K562 (cell line): ENCODE data around the gene FAM193A. TPM values are rescaled to one million over a fixed set of nuclear protein-coding genes. Genes with fewer than 3 reads are reported as not detected.

Experiments used
- ATAC-seq: fragments of 200-7000 bp; cut with Tn5 transposase; 3 replicates; pipeline ENCODE4 v1.9.1; 2020; ENCODE audit warnings: moderate library complexity
- BruUV-seq: library from RNA; stranded (reverse); fragments of 400-500 nt; replicated peaks from 2 replicates; lab custom pipeline; 2021; lab: Mats Ljungman, UMichigan
- CTCF ChIA-PET: fragments of 300-600 bp; formaldehyde crosslinking; extraction: SDS; loops from one replicate; lab custom pipeline; 2021; ENCODE audit warnings: low intra/inter-chr PET ratio; lab: Yijun Ruan, JAX
- POLR2A ChIA-PET: fragments of 300-600, 350-650 bp; sonication (Branson Sonifier 250); formaldehyde crosslinking; extraction: SDS; loops from one replicate; lab custom pipeline; 2021; ENCODE audit warnings: antibody characterized with exemption, inconsistent platforms; lab: Yijun Ruan, JAX
- DNase-seq, 4 experiments: peaks; one replicate each; pipeline versions ENCODE4 v3.0.0 to v3.0.0-alpha.2; 2011 to 2018; ENCODE audit warnings: low spot score in 3 of 4, mixed read lengths in 3 of 4; ENCODE audit errors: extremely low read depth in 1 of 4
- FAIRE-seq: peaks from 2 replicates; lab custom pipeline; 2011; peaks lifted over from hg19 to GRCh38; lab: Jason Lieb, UNC
- H2AFZ ChIP-seq: 2 replicates; pipeline ENCODE4 v1.6.0; 2011; ENCODE audit warnings: low read depth, low read length, control low read depth, inconsistent platforms
- H3K27ac ChIP-seq: fragments of 200-600 bp; 3 replicates; pipeline ENCODE4 v1.8.0; 2011; ENCODE audit warnings: low read depth, mild to moderate bottlenecking, control low read depth, inconsistent platforms, low read length, moderate library complexity, mixed read lengths; ENCODE audit errors: extremely low read depth
- H3K27me3 ChIP-seq, 2 experiments: fragments of 300-600 bp in 1 of 2; 2 replicates in 1 of 2; 3 replicates in 1 of 2; pipeline versions ENCODE4 v1.6.0 to v1.8.0; 2011; ENCODE audit warnings: inconsistent platforms in 2 of 2, low read length in 2 of 2, mild to moderate bottlenecking in 1 of 2, mixed read lengths in 1 of 2, moderate library complexity in 1 of 2; ENCODE audit not compliant: control insufficient read depth in 2 of 2, insufficient read depth in 2 of 2
- H3K36me3 ChIP-seq: fragments of 300-600 bp; 3 replicates; pipeline ENCODE4 v1.8.0; 2011; ENCODE audit warnings: mild to moderate bottlenecking, low read length, inconsistent platforms; ENCODE audit not compliant: control insufficient read depth, insufficient read depth
- H3K4me1 ChIP-seq, 2 experiments: fragments of 200-600 bp in 1 of 2; replicated peaks in 1 of 2; 2 replicates in 1 of 2; 3 replicates in 1 of 2; pipeline versions ENCODE4 v1.5.1 to v1.8.0; 2011; ENCODE audit warnings: inconsistent platforms in 2 of 2, low read length in 2 of 2, mild to moderate bottlenecking in 1 of 2, mixed read lengths in 1 of 2, moderate library complexity in 1 of 2; ENCODE audit not compliant: control insufficient read depth in 2 of 2, insufficient read depth in 2 of 2
- H3K4me2 ChIP-seq: 2 replicates; pipeline ENCODE4 v1.6.1; 2011; ENCODE audit warnings: low read length, control low read depth, inconsistent platforms, mixed read lengths; ENCODE audit not compliant: insufficient read depth
- H3K4me3 ChIP-seq: fragments of 200-600 bp; sonication (generic), shearing (Covaris generic); 2 replicates; pipeline ENCODE4 v1.5.1; 2016; ENCODE audit warnings: control low read depth, inconsistent platforms
- H3K79me2 ChIP-seq: fragments of 200-600 bp; 3 replicates; pipeline ENCODE4 v1.8.0; 2011; ENCODE audit warnings: low read length, inconsistent platforms; ENCODE audit not compliant: control insufficient read depth, insufficient read depth
- H3K9ac ChIP-seq, 2 experiments: 2 replicates each; pipeline versions ENCODE4 v1.6.0 to v1.6.1; 2011; ENCODE audit warnings: low read depth in 2 of 2, low read length in 2 of 2, control low read depth in 1 of 2, inconsistent platforms in 1 of 2, mild to moderate bottlenecking in 1 of 2, mixed read lengths in 1 of 2; ENCODE audit not compliant: insufficient read depth in 1 of 2
- H3K9me1 ChIP-seq: one replicate; pipeline ENCODE4 v1.6.0; 2011; ENCODE audit warnings: inconsistent platforms, mild to moderate bottlenecking, low read length, moderate library complexity; ENCODE audit not compliant: control insufficient read depth, insufficient read depth
- H3K9me3 ChIP-seq: replicated peaks from 2 replicates; pipeline ENCODE4 v1.5.1; 2011; ENCODE audit warnings: low read depth, low read length, inconsistent platforms; ENCODE audit not compliant: control insufficient read depth, insufficient read depth
- H4K20me1 ChIP-seq: replicated peaks from 2 replicates; pipeline ENCODE4 v1.6.1; 2011; ENCODE audit warnings: low read length, inconsistent platforms, mixed read lengths; ENCODE audit not compliant: control insufficient read depth, insufficient read depth
- CTCF ChIP-seq, 3 experiments: IDR thresholded peaks in 2 of 3; conservative IDR thresholded peaks in 1 of 3; 2 replicates each; pipeline ENCODE4 v1.5.1; 2011 to 2012; ENCODE audit warnings: low read length in 3 of 3, mild to moderate bottlenecking in 3 of 3, control low read depth in 2 of 3, improper control_type of control experiment in 1 of 3, inconsistent platforms in 1 of 3, low read depth in 1 of 3, mixed read lengths in 1 of 3, moderate library complexity in 1 of 3; ENCODE audit not compliant: insufficient read depth in 2 of 3
- RBM34 ChIP-seq: fragments of 200-400 bp; formaldehyde crosslinking; IDR thresholded peaks from 2 replicates; pipeline ENCODE4 v1.6.1; 2018; ENCODE audit warnings: low read length, borderline replicate concordance; ENCODE audit not compliant: insufficient read depth
- SPI1 ChIP-seq: IDR thresholded peaks from 2 replicates; pipeline ENCODE4 v1.6.1; 2011; ENCODE audit warnings: low read depth, low read length, control low read depth, borderline replicate concordance
- ZBTB12 ChIP-seq: fragments of 250-450 bp; sonication (Bioruptor Pico); IDR thresholded peaks from 2 replicates; pipeline ENCODE4 v1.4.0; 2020
- WGBS: fragments of 100-300 bp; shearing (Covaris generic); methylation state at CpG from one replicate; pipeline ENCODE4 v1.1.6; 2016; ENCODE audit warnings: low coverage, mixed read lengths; ENCODE audit not compliant: insufficient coverage; ENCODE audit errors: missing lambda C conversion rate; 5-methylcytosine and 5-hydroxymethylcytosine counted together
- in situ Hi-C: fragments of 300-500 bp; cut with MboI; formaldehyde crosslinking; loops from 4 replicates; pipeline ENCODE4 v1.15.0; 2018; ENCODE audit warnings: inconsistent platforms, mixed read lengths
- intact Hi-C: fragments of 100-400 bp; cut with micrococcal nuclease; formaldehyde crosslinking; loops from 2 replicates; pipeline ENCODE4 v1.14.2; 2022
- polyA plus RNA-seq, 8 experiments: library from polyadenylated mRNA; depleted of rRNA in 4 of 8; stranded (reverse) in 5 of 8; unstranded in 3 of 8; fragments of >200 nt; fragmentation: Nextera tagmentation in 2 of 8; fragmentation: Illumina TruSeq in 1 of 8; extraction: Ambion mirVana in 2 of 8; extraction: Trizol in 1 of 8; gene quantifications; 2 replicates each; pipeline versions ENCODE4 v1.2.1 to v1.2.3, GENCODE V29; 2011 to 2014; ENCODE audit warnings: inconsistent platforms in 1 of 8, missing spikeins in 1 of 8
- total RNA-seq, 7 experiments: library from RNA; depleted of rRNA in 6 of 7; stranded (reverse); fragments of >200 nt in 6 of 7; fragmentation: Illumina TruSeq in 2 of 7; extraction: Trizol in 2 of 7; gene quantifications; 2 replicates each; pipeline versions ENCODE4 v1.2.1 to v1.2.3, GENCODE V29; 2011 to 2021; ENCODE audit warnings: low replicate concordance in 1 of 7

The FAM193A gene
- total and polyA plus RNA-seq, 9 of the 15 experiments (the other 6 are each of a cell fraction or from before 2014, with no cell fraction given): 0.46 to 24.6 (median 9.6) TPM

- H3K4me2 ChIP-seq: no peak overlapping the region
- no peaks in the 10 kb centered on the region for H4K20me1 ChIP-seq
- in situ Hi-C loops (no loop called here), intact Hi-C loops (no loop called here)
- H3K4me3 ChIP-seq: no peak overlapping the region
- ChIA-PET POLR2A (no interaction called here), CTCF (no interaction called here)
- DNase-seq (no peak), ATAC-seq (no peak), FAIRE-seq (no peak)
- H2AFZ ChIP-seq: no peak overlapping the region
- no peaks in the 10 kb centered on the region for H3K9me1 ChIP-seq
- 89% methylated on average over 7 of the region's 7 CpGs for WGBS
- H3K9me3 ChIP-seq: no peaks in the 10 kb centered on the region
- peaks cover 72% of the 10 kb centered on the region; the same call in 2 of the 3 replicates for H3K36me3 ChIP-seq
- no TSS peak for BruUV-seq
- H3K9ac ChIP-seq: no peak overlapping the region
- H3K79me2 ChIP-seq: no peaks in the 10 kb centered on the region
- H3K4me1 ChIP-seq: no peaks in the 10 kb centered on the region
- H3K27ac ChIP-seq: no peak overlapping the region
- TF ChIP-seq SPI1: peak; percentile 54
- TF ChIP-seq RBM34: no peak
- no peaks in the 10 kb centered on the region for H3K27me3 ChIP-seq
These were observed 166.3 kb downstream of the FAM193A start for GRCh38 chr4:2702770-2703169.

GRCh38 chr4:2712261-2712842 lies 175.9 kb downstream of the FAM193A start:
- 79% methylated on average over 8 of the region's 9 CpGs for WGBS
- Histone ChIP-seq H3K36me3 (peaks cover 41% of the 10 kb centered on the region; the same call in 2 of the 3 replicates), H4K20me1 (no peaks in the 10 kb centered on the region), H3K4me3 (no peak overlapping the region), H3K4me1 (no peaks in the 10 kb centered on the region), H3K79me2 (no peaks in the 10 kb centered on the region), H3K9me3 (no peaks in the 10 kb centered on the region), H3K27me3 (no peaks in the 10 kb centered on the region), H2AFZ (no peak overlapping the region), H3K9me1 (no peaks in the 10 kb centered on the region), H3K9ac (no peak overlapping the region), H3K27ac (no peak overlapping the region), H3K4me2 (no peak overlapping the region)
- ChIA-PET POLR2A (interaction anchor here (0.7 kb wide), 1 partner anchor 31 kb away, joined by 5 read pairs; no protein-coding TSS in a partner anchor), CTCF (no interaction called here)
- ATAC-seq: peak; percentile 63; the same call in 2 of the 3 replicates
- peak in 2 of 4 experiments; percentile 32 to 35 for DNase-seq
- no TSS peak for BruUV-seq
- FAIRE-seq: no peak
- in situ Hi-C loops (no loop called here), intact Hi-C loops (no loop called here)
- peak in 2 of 3 experiments; percentile 19 to 25; a peak in 1 of 6 replicates for TF ChIP-seq CTCF (IDR thresholded peaks at IDR 0.05 in 2 of 3, conservative IDR thresholded peaks at IDR 0.05 in 1 of 3; ENCODE audit: insufficient read depth in 2 of 3, low read depth in 1 of 3, low read length in 3 of 3)
- no peak for TF ChIP-seq ZBTB12 (CRISPR knock-in tag)
